Activated T-cell treated with anti-CD3 and anti-CD28 coated beads, Interleukin-2, amount 50 U/mL, for 1 hour (primary cell): ENCODE data around the gene CAPN15.
"Not testable (repeated sequence)": the region's sequence is repeated elsewhere in the genome, so short reads cannot be mapped to it uniquely, and the experiment has no call there.

ENCODE experiments used
- DNase-seq: peaks from one replicate; pipeline ENCODE4 v3.0.0-alpha.2; 2020

CAPN15 gene

GRCh38 chr16:595094-595528, 67.6 kb downstream of the CAPN15 start:
- DNase-seq = no peak

- no peak for DNase-seq
Measured at GRCh38 chr16:595942-596735, 68.6 kb downstream of the CAPN15 start.

DNA sequence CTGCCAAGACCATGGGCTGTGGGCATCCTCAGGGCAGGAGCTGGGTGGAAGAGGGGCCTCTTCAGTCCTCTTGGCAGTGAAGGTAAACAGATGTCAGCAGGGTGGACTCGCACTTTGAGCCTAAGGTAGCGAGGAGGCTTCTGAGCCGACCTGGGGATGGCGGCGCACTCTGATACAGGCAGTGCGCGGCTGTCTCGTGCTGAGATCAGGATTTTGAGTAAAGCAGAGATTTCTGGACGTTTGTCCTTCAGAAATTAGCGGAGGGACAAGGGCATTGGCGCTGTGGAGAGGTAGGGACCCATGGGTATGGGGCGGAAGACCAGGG, 69.2 kb downstream of the CAPN15 start:
- DNase-seq = no peak

DNA sequence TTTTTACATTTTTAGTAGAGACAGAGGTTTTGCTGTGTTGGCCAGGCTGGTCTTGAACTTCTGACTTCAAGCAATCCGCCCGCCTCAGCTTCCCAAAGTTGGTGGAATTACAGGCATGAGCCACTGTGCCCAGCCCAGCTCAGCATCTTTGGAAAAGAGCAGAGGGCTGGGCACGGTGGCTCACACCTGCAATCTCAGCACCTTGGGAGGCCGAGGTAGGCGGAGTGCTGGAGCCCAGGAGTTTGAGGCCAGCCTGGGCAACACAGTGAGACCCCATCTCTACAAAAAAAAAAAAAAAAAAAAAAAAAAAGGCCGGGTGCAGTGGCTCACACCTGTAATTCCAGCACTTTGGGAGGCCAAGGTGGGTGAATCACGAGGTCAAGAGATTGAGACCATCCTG, 70.1 kb downstream of the CAPN15 start:
- not testable (repeated sequence) for DNase-seq

DNA sequence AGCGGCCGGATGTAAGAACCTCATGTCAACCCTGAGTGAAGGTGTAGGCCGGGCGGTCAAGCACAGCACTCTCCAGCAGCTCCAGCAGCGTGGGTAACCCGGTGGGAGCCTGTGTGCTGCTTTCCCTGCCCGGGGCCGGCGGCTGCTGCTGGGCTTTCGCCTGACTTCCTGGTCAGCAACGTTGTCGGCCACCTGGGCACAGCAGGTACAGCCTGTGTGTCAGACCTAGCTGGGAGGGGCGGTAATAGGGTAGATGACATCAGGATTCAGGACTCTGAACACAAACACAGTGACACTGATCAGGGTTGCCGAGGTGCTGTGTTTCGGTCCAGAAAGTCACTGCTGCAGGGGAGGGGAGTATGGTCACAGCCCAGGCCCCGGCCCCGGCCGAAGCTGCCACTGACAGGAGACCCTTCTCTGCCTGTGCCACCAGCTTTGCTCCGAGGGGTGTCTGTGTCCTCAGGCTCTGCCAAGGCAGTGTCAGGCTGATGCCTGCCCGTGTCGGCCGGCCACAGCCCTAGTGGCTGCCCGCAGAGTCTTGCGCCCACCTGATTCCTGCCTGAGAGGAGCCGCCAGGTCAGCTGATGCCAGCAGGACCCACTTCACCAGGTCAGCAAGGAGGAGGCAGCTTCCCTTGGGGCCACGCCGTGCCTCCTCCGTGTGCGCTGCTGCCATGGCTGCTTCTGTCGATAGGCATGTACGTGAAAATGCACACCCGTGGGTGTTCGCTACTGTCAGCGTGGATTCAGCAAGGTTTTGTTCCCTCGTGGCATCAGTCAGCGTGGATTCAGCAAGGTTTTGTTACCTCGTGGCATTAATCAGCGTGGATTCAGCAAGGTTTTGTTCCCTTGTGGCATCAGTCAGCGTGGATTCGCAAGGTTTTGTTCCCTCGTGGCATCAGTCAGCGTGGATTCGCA, 71.6 kb downstream of the CAPN15 start:
- DNase-seq = no peak

DNA sequence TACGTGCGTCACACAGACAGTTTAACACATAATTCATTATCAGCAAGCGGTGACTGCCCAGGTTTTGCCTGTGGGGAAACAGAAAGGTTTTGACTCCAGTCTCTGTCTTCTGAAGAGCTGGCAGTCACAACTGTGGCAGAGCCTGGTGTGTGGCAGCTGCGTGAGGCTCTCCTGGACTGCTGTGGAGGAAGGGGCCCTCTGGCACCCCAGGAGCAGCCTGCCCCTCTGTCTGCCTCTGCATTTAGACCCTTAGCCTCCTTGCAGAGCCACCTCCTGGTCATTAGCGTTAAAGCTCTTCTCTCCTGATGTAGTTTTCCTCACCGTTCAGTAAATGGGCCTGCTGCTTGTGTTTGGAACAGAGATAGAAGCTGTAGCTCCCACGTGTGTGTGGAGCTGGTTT, 73.3 kb downstream of the CAPN15 start:
- DNase-seq = no peak

DNA sequence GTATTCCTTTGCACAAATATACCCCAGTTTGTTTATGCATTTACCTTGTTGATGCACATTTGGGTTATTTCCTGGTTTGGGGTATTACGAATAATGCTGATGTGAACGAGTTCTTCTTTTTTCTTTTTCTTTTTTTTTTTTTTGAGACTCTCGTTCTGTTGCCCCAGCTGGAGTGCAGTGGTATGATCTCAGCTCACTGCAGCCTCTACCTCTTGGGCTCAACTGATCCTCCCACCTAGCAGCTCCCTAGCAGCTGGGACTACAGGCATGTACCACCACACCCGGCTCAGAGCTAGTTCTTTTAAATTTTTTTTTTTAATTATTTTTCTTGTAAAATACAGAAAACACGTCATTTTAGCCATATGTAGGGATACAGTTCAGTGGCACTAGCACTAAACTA, 76.4 kb downstream of the CAPN15 start:
- no peak for DNase-seq
